GM21390 (cell line): ENCODE data around the gene TAF11L2.
"Not testable (repeated sequence)": the region's sequence is repeated elsewhere in the genome, so short reads cannot be mapped to it uniquely, and the experiment has no call there.

Experiments
- ATAC-seq: cut with Tn5 transposase; IDR thresholded peaks from one replicate; pipeline ENCODE4 v1.9.1; 2021; ENCODE audit not compliant: unreplicated experiment

The TAF11L2 gene

DNA sequence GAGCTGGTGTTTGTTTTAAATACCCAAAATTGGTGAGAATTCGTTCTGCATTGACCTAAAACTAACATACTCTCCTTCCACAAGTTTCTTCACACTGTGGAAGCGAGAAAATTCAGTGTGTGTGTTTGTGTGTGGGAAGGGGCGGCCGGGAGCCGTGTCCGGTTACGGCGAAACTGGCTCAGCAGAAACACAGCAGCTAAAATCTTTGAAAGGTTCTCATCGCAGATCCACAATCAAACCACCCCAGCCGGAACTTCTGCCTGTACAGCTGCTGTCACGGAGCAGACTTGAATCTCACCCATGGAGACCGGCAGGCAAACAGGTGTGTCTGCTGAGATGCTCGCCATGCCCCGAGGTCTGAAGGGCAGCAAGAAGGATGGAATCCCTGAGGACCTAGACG lies 26.9 kb downstream of the TAF11L2 start, which contains the start of gene TAF11L5:
TAF11L5 (plus strand) TSS at position 301 of the 400 bp plus-strand sequence.
- ATAC-seq = not testable (repeated sequence)

- ATAC-seq = not testable (repeated sequence)
Observed at GRCh38 chr5:17526504-17526903, 28.5 kb downstream of the TAF11L2 start.

DNA sequence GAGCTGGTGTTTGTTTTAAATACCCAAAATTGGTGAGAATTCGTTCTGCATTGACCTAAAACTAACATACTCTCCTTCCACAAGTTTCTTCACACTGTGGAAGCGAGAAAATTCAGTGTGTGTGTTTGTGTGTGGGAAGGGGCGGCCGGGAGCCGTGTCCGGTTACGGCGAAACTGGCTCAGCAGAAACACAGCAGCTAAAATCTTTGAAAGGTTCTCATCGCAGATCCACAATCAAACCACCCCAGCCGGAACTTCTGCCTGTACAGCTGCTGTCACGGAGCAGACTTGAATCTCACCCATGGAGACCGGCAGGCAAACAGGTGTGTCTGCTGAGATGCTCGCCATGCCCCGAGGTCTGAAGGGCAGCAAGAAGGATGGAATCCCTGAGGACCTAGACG lies 30.3 kb downstream of the TAF11L2 start, which contains the start of gene TAF11L6:
TAF11L6 (plus strand) TSS at position 301 of the 400 bp plus-strand sequence.
- ATAC-seq = not testable (repeated sequence)
